HG03060 (cell line): Measurements from ENCODE around the gene SPATS2L.

Source experiments
- ATAC-seq: cut with Tn5 transposase; IDR thresholded peaks from one replicate; pipeline ENCODE4 v1.9.1; 2021; ENCODE audit warnings: low read depth, moderate number of reproducible peaks; ENCODE audit not compliant: unreplicated experiment

SPATS2L gene

GRCh38 chr2:200317975-200318374 is 11.5 kb downstream of the SPATS2L start:
- ATAC-seq = no peak

GRCh38 chr2:200318940-200319435 is 12.5 kb downstream of the SPATS2L start:
- no peak for ATAC-seq

GRCh38 chr2:200319548-200320337 is 13.2 kb downstream of the SPATS2L start:
- no peak for ATAC-seq

GRCh38 chr2:200320344-200320743 is 13.9 kb downstream of the SPATS2L start:
- no peak for ATAC-seq

GRCh38 chr2:200320991-200321390 is 14.5 kb downstream of the SPATS2L start:
- ATAC-seq = no peak

- ATAC-seq = no peak
Observed at GRCh38 chr2:200321780-200322534, 15.5 kb downstream of the SPATS2L start.

- no peak for ATAC-seq
Observed at GRCh38 chr2:200322607-200323006, 16.1 kb downstream of the SPATS2L start.

GRCh38 chr2:200324362-200324761 is 17.9 kb downstream of the SPATS2L start:
- ATAC-seq = no peak

GRCh38 chr2:200329384-200329783 is 22.9 kb downstream of the SPATS2L start:
- ATAC-seq = no peak

- ATAC-seq = no peak
Observed at GRCh38 chr2:200329798-200330197, 23.3 kb downstream of the SPATS2L start.

GRCh38 chr2:200330351-200331060 is 24.0 kb downstream of the SPATS2L start:
- no peak for ATAC-seq

GRCh38 chr2:200331061-200331400 is 24.5 kb downstream of the SPATS2L start:
- ATAC-seq = no peak

GRCh38 chr2:200335657-200336056 is 29.2 kb downstream of the SPATS2L start:
- no peak for ATAC-seq

- ATAC-seq = no peak
Observed at GRCh38 chr2:200336980-200337615, 30.6 kb downstream of the SPATS2L start.

GRCh38 chr2:200337621-200338020 is 31.1 kb downstream of the SPATS2L start:
- ATAC-seq = no peak

- no peak for ATAC-seq
Observed at GRCh38 chr2:200338692-200339091, 32.2 kb downstream of the SPATS2L start.

- no peak for ATAC-seq
Observed at GRCh38 chr2:200340508-200341224, 34.2 kb downstream of the SPATS2L start.

GRCh38 chr2:200341376-200341775 is 34.9 kb downstream of the SPATS2L start:
- ATAC-seq = no peak

GRCh38 chr2:200342235-200342634 is 35.7 kb downstream of the SPATS2L start:
- no peak for ATAC-seq

GRCh38 chr2:200342654-200343053 is 36.2 kb downstream of the SPATS2L start:
- ATAC-seq = no peak
